Gastrocnemius medialis (tissue), 4 donors: ENCODE measurements around the gene PCDHGC3. TPM values are rescaled to one million over a fixed set of nuclear protein-coding genes. Genes with fewer than 3 reads are reported as not detected.
A peak's percentile ranks its signal among the peaks of the same experiment; 100 is the strongest.

Experiments
- ATAC-seq, 2 donors: fragments of 150-250 bp; one replicate each; pipeline ENCODE4 v1.9.1; 2016
- DNase-seq, 2 donors: peaks; one replicate each; pipeline ENCODE4 v3.0.0-alpha.2; 2019
- H3K27ac ChIP-seq, 4 donors: fragments of 200-600 bp; sonication (generic); 1 replicate in 1 of 4; 2 replicates in 3 of 4; pipeline ENCODE4 v1.5.1; 2016 to 2018; ENCODE audit warnings: mild to moderate bottlenecking in 2 of 4, moderate library complexity in 1 of 4
- H3K27me3 ChIP-seq, 3 donors: fragments of 200-600 bp; sonication (generic) in 2 of 3; 1 replicate in 1 of 3; 2 replicates in 2 of 3; pipeline versions ENCODE4 v1.5.1 to v1.6.0; 2016 to 2019; ENCODE audit warnings: mild to moderate bottlenecking in 1 of 3, moderate library complexity in 1 of 3
- H3K36me3 ChIP-seq, 2 donors: fragments of 200-600 bp; sonication (generic) in 1 of 2; one replicate each; pipeline ENCODE4 v1.5.1; 2017 to 2018
- H3K4me1 ChIP-seq, 2 donors: fragments of 200-600 bp; sonication (generic) in 1 of 2; one replicate each; pipeline ENCODE4 v1.5.1; 2016 to 2017; ENCODE audit warnings: mild to moderate bottlenecking in 2 of 2
- H3K4me3 ChIP-seq, 4 donors: fragments of 200-600 bp; sonication (generic) in 3 of 4; 1 replicate in 1 of 4; 2 replicates in 3 of 4; pipeline ENCODE4 v1.5.1; 2016 to 2019; ENCODE audit warnings: mild to moderate bottlenecking in 2 of 4
- H3K9me3 ChIP-seq, 3 donors: fragments of 200-600 bp; sonication (generic) in 2 of 3; 1 replicate in 1 of 3; 2 replicates in 2 of 3; pipeline ENCODE4 v1.5.1; 2016 to 2019
- POLR2A ChIP-seq, 2 donors: fragments of 450-650 bp; IDR thresholded peaks; one replicate each; pipeline ENCODE4 v1.6.1; 2017; ENCODE audit warnings: antibody characterized with exemption in 2 of 2, mild to moderate bottlenecking in 2 of 2, moderate library complexity in 2 of 2
- in situ Hi-C, 4 donors: fragments of 200-750 bp; cut with MboI; loops; one replicate each; pipeline versions ENCODE4 v1.15.0 to v1.8.0; 2017; ENCODE audit warnings: low sequenced_read_pairs in 4 of 4
- intact Hi-C: fragments of 100-400 bp; cut with DNase I; formaldehyde crosslinking; loops from one replicate; pipeline ENCODE4 v1.15.1; 2023; ENCODE audit warnings: low total_unique reads
- total RNA-seq, 4 donors: library from RNA; depleted of rRNA; stranded (reverse); fragments of >200 nt; gene quantifications; one replicate each; pipeline versions ENCODE4 v1.1.0 to v1.2.3, GENCODE V29; 2016
- TF ChIP-seq, protein P1 (sequence below), 5 experiments: fragments of 450-650 bp in 3 of 5; fragments of 200-600 bp in 2 of 5; sonication (generic) in 2 of 5; IDR thresholded peaks in 4 of 5; conservative IDR thresholded peaks in 1 of 5; 1 replicate in 4 of 5; 2 replicates in 1 of 5; pipeline ENCODE4 v1.5.1; 2016 to 2019; ENCODE audit warnings: antibody characterized with exemption in 5 of 5, mild to moderate bottlenecking in 3 of 5, moderate library complexity in 3 of 5

PCDHGC3 gene
- total RNA-seq, 4 donors from 2014 or later: 11.8 to 14.5 (median 13.8) TPM

DNA sequence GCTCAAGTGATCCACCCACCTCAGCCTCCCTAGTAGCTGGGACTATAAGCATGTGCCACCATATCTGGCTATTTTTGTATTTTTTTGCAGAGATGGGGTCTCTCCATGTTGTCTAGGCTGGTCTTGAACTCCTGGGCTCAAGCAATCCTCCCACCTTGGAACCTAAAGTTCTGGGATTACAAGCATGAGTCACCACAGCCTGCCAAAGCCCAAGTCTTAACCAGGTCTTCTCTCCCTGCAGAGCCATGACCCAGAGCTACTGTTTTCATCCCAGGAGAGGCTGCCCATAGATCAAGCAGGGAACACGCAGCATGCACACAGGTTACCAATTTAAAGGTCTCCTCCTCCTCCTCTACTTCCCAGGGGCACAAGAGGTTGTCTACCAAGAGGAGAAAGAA is 42.9 kb downstream of the PCDHGC3 start:
- ATAC-seq (no peak), DNase-seq (peak in 1 of 2 donors; percentile 49)
- Histone ChIP-seq H3K27ac (peak overlapping the region; percentile 87 to 92 (median 90)), H3K27me3 (no peaks in the 10 kb centered on the region), H3K4me3 (no peak overlapping the region), H3K36me3 (peaks cover 0 to 24% of the 10 kb centered on the region in 2 donors), H3K4me1 (peaks cover 97 to 99% of the 10 kb centered on the region in 2 donors), H3K9me3 (no peaks in the 10 kb centered on the region)
- intact Hi-C loops (no loop called here), in situ Hi-C loops (no loop called here)
- no peak for TF ChIP-seq POLR2A (IDR thresholded peaks at IDR 0.05)
- TF ChIP-seq, protein P1, sequence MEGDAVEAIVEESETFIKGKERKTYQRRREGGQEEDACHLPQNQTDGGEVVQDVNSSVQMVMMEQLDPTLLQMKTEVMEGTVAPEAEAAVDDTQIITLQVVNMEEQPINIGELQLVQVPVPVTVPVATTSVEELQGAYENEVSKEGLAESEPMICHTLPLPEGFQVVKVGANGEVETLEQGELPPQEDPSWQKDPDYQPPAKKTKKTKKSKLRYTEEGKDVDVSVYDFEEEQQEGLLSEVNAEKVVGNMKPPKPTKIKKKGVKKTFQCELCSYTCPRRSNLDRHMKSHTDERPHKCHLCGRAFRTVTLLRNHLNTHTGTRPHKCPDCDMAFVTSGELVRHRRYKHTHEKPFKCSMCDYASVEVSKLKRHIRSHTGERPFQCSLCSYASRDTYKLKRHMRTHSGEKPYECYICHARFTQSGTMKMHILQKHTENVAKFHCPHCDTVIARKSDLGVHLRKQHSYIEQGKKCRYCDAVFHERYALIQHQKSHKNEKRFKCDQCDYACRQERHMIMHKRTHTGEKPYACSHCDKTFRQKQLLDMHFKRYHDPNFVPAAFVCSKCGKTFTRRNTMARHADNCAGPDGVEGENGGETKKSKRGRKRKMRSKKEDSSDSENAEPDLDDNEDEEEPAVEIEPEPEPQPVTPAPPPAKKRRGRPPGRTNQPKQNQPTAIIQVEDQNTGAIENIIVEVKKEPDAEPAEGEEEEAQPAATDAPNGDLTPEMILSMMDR (IDR thresholded peaks at IDR 0.05 in 4 of 5, conservative IDR thresholded peaks at IDR 0.05 in 1 of 5): no peak

DNA sequence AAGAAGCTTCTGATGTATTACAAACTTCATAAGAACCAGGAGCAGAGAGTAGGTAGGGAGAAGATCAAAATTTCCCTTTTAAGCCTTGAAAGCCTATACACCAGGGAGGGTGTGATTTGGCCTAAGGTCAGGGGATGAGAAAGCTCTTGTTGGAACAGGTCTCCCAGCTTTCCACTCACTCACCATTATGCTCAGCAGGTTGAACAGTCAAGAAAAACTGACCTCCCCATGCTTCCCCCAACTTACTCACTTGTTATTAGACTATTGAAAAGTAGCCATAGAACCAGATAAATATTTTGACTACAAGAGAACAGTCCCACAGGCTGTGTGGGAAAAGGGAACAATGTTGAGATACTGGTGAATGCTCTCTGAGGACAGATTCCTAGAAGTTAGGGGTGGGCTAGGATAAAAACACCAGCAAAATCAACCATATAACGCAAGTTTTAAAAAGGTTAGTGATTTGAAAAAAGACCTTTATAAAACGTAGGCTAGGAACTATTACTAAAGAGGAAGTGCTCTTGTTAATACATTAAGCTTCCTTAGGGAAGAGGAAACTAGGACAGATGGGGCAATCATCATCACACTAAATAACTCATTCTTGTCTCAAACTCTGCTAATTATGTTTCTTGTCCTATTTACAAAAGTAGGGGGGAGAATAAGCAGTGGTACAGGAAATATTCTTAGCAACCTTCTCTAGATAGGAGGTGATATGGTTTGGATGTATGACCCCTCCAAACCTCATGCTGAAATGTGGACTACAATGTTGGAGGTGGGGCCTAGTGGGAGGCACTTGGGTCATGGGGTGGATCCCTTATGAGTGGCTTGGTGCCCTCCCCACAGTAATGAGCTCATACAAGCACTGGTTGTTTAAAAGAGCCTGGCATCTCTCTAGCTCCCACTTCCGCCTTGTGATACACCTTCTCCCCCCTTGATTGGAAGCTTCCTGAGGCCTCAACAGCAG is 44.1 kb downstream of the PCDHGC3 start:
- TF ChIP-seq, protein P1 (IDR thresholded peaks at IDR 0.05 in 4 of 5, conservative IDR thresholded peaks at IDR 0.05 in 1 of 5): no peak
- no peak for TF ChIP-seq POLR2A (IDR thresholded peaks at IDR 0.05)
- Histone ChIP-seq H3K9me3 (no peaks in the 10 kb centered on the region), H3K27ac (peak overlapping the region; percentile 87 to 92 (median 90)), H3K4me1 (peaks cover 95 to 97% of the 10 kb centered on the region in 2 donors), H3K4me3 (no peak overlapping the region), H3K36me3 (peaks cover 0 to 30% of the 10 kb centered on the region in 2 donors), H3K27me3 (no peaks in the 10 kb centered on the region)
- DNase-seq (no peak), ATAC-seq (no peak)
- intact Hi-C loops (loop anchor here (5.0 kb wide), 2 partner anchors 97 to 1877 kb away; partner anchors contain the start of gene DIAPH1), in situ Hi-C loops (loop anchor here in 1 of 4 donors (5.0 kb wide), 2 partner anchors 42 to 43 kb away; partner anchors contain the start of gene PCDHGC3)

DNA sequence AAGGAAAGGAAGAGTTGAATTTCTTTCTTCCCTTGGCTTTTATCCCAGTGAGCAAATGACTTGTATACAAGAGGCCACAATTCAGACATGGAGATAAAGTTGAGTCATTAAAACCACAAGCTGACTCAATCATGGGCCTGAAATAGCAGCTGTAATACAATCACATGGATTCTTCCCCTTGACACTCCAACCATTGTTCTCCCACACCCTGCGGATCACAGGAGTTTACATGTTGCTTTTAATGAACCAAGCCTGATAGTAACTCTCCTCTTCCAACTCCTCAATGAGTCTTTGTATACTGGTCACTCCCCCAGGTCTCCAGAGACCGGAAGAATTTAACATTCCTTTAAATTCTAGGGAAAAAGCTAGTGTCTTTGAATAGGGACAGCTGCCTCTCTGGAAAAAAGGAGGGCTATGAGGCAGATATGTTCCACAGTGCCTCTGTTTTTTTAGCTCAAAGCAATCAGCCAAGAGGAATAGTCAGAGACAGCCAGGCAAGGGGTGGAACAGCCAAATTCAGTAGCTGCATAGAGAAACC is 45.5 kb downstream of the PCDHGC3 start:
- peak overlapping the region; percentile 87 to 92 (median 90) for H3K27ac ChIP-seq
- no peaks in the 10 kb centered on the region for H3K27me3 ChIP-seq
- no peak overlapping the region for H3K4me3 ChIP-seq
- no peaks in the 10 kb centered on the region for H3K9me3 ChIP-seq
- in situ Hi-C loops (loop anchor here in 1 of 4 donors (5.0 kb wide), 2 partner anchors 41 to 44 kb away; partner anchors contain the start of gene PCDHGC3), intact Hi-C loops (loop anchor here (5.0 kb wide), 2 partner anchors 96 to 1876 kb away; partner anchors contain the start of gene DIAPH1)
- peak in 1 of 2 donors; percentile 38 for TF ChIP-seq POLR2A (IDR thresholded peaks at IDR 0.05)
- TF ChIP-seq, protein P1 (IDR thresholded peaks at IDR 0.05 in 4 of 5, conservative IDR thresholded peaks at IDR 0.05 in 1 of 5): no peak
- ATAC-seq: peak; percentile 81 to 91
- peaks cover 0 to 37% of the 10 kb centered on the region in 2 donors for H3K36me3 ChIP-seq
- peak; percentile 59 to 62 for DNase-seq
- H3K4me1 ChIP-seq: peaks cover 80 to 91% of the 10 kb centered on the region in 2 donors

DNA sequence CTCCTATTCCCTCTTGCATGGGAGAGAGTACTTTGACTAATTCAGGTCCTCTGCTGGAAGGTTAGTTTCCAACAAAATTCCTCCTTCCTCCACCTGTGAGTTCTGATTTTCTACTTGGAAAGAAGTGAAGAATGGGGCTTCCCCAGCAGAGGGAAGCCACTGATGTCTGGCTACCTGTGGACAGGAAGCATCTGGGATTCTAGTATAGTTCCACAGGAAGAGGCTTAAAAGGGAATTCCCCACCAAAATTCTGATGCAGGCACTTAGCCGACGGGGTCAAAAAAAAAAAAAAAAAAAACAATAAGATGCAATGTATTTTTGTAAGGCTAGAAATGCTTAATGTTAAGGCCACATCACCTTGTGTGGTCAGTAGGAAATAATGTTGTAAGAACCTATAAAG is 46.5 kb downstream of the PCDHGC3 start:
- H3K9me3 ChIP-seq: no peaks in the 10 kb centered on the region
- DNase-seq (no peak), ATAC-seq (no peak)
- peaks cover 71 to 82% of the 10 kb centered on the region in 2 donors for H3K4me1 ChIP-seq
- peaks cover 0 to 38% of the 10 kb centered on the region in 2 donors for H3K36me3 ChIP-seq
- peak overlapping the region; percentile 87 to 92 (median 90) for H3K27ac ChIP-seq
- TF ChIP-seq, protein P1 (IDR thresholded peaks at IDR 0.05 in 4 of 5, conservative IDR thresholded peaks at IDR 0.05 in 1 of 5): no peak
- no peak for TF ChIP-seq POLR2A (IDR thresholded peaks at IDR 0.05)
- in situ Hi-C loops (loop anchor here in 1 of 4 donors (5.0 kb wide), 2 partner anchors 40 to 45 kb away; partner anchors contain the start of gene PCDHGC3), intact Hi-C loops (loop anchor here (1.0 to 5.0 kb wide), 3 partner anchors 95 to 1875 kb away; partner anchors contain the start of genes DIAPH1 and TAF7)
- H3K4me3 ChIP-seq: no peak overlapping the region
- no peaks in the 10 kb centered on the region for H3K27me3 ChIP-seq
